HFFc6 (cell line): ENCODE data around the gene NTM. TPM values are rescaled to one million over a fixed set of nuclear protein-coding genes. Genes with fewer than 3 reads are reported as not detected.

Experiments used
- DNase-seq: peaks from one replicate; pipeline ENCODE4 v3.0.0-alpha.2; 2018
- H3K27ac Mint-ChIP-seq: 2 replicates; pipeline ENCODE4 v1.8.0; 2020; ENCODE audit warnings: mild to moderate bottlenecking, mixed read lengths
- H3K27me3 Mint-ChIP-seq: 2 replicates; pipeline ENCODE4 v1.8.0; 2021; ENCODE audit warnings: mild to moderate bottlenecking, moderate library complexity, mixed read lengths; ENCODE audit not compliant: insufficient read depth
- H3K36me3 Mint-ChIP-seq: 2 replicates; pipeline ENCODE4 v1.8.0; 2021; ENCODE audit warnings: low read depth, mixed read lengths
- H3K4me1 Mint-ChIP-seq: 2 replicates; pipeline ENCODE4 v1.8.0; 2020; ENCODE audit warnings: low read depth, mixed read lengths
- H3K4me3 Mint-ChIP-seq: 2 replicates; pipeline ENCODE4 v1.8.0; 2020; ENCODE audit warnings: mild to moderate bottlenecking, moderate library complexity, mixed read lengths
- H3K9me3 Mint-ChIP-seq: 2 replicates; pipeline ENCODE4 v1.8.0; 2020; ENCODE audit warnings: mild to moderate bottlenecking, mixed read lengths
- total RNA-seq, 6 experiments: library from RNA; stranded (reverse); fragmentation: NEBNext Ultra II Directional; extraction: Animal tissue kit (Norgen Biotek cat#: 25700); gene quantifications; 2 replicates in 1 of 6; 3 replicates in 5 of 6; pipeline ENCODE4 v1.2.3, GENCODE V29; 2021
- TF ChIP-seq, protein P1 (sequence below): fragments of 200-600 bp; sonication (generic); IDR thresholded peaks from 2 replicates; pipeline ENCODE4 v1.5.0; 2021; ENCODE audit warnings: antibody characterized with exemption, mild to moderate bottlenecking

The NTM gene
- total RNA-seq, 6 experiments from 2014 or later = 18.3 to 23.6 (median 21.7) TPM

DNA sequence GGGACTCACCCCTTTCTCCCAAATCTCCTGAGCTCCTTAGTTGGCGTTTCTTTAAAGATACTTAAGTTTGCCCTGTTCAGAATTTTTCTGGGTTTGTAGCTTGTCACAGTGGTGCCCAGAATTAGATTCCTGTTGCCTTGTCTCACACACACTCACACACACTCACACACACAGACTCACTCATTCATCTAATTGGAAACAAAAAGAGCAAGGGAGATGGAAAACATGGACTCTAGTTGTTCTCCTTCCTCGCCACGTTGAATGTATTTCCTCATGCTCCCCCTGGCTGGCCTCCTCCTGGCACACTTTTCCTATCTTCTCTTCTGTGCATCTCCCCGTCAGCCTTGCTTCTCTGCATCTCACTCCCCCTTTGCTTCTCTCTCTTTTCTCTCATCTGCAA, 752.3 kb downstream of the NTM start:
- no peaks in the 10 kb centered on the region for H3K36me3 Mint-ChIP-seq
- no peaks in the 10 kb centered on the region for H3K9me3 Mint-ChIP-seq
- no peaks in the 10 kb centered on the region for H3K4me1 Mint-ChIP-seq
- TF ChIP-seq, protein P1, sequence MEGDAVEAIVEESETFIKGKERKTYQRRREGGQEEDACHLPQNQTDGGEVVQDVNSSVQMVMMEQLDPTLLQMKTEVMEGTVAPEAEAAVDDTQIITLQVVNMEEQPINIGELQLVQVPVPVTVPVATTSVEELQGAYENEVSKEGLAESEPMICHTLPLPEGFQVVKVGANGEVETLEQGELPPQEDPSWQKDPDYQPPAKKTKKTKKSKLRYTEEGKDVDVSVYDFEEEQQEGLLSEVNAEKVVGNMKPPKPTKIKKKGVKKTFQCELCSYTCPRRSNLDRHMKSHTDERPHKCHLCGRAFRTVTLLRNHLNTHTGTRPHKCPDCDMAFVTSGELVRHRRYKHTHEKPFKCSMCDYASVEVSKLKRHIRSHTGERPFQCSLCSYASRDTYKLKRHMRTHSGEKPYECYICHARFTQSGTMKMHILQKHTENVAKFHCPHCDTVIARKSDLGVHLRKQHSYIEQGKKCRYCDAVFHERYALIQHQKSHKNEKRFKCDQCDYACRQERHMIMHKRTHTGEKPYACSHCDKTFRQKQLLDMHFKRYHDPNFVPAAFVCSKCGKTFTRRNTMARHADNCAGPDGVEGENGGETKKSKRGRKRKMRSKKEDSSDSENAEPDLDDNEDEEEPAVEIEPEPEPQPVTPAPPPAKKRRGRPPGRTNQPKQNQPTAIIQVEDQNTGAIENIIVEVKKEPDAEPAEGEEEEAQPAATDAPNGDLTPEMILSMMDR = no peak
- H3K27ac Mint-ChIP-seq = no peak overlapping the region
- H3K4me3 Mint-ChIP-seq = no peak overlapping the region
- H3K27me3 Mint-ChIP-seq = no peaks in the 10 kb centered on the region; the same call in 1 of the 2 replicates
- DNase-seq = no peak

DNA sequence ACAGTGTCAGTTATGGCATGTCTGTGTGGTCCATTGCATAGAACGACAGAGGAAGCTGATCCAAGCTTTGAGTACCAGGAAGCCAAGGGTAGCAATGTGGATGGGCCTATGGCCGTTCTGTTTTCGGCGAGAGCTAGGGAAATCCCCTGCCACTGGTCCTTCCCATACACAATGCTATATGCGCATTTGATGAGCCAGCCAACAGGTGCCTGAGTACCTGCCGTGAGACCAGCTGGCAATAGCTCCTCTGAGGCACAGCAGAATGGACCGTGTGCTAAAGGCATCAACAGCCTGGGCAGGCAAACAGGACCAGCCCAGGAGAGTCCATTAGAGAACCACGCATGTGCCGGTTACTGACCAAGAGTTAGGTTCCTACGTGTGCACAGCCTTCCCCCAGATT, 753.0 kb downstream of the NTM start:
- DNase-seq = no peak
- TF ChIP-seq, protein P1 = no peak
- Mint-ChIP-seq H3K9me3 (no peaks in the 10 kb centered on the region), H3K27ac (no peak overlapping the region), H3K27me3 (no peaks in the 10 kb centered on the region; the same call in 1 of the 2 replicates), H3K4me3 (no peak overlapping the region), H3K36me3 (no peaks in the 10 kb centered on the region), H3K4me1 (no peaks in the 10 kb centered on the region)

DNA sequence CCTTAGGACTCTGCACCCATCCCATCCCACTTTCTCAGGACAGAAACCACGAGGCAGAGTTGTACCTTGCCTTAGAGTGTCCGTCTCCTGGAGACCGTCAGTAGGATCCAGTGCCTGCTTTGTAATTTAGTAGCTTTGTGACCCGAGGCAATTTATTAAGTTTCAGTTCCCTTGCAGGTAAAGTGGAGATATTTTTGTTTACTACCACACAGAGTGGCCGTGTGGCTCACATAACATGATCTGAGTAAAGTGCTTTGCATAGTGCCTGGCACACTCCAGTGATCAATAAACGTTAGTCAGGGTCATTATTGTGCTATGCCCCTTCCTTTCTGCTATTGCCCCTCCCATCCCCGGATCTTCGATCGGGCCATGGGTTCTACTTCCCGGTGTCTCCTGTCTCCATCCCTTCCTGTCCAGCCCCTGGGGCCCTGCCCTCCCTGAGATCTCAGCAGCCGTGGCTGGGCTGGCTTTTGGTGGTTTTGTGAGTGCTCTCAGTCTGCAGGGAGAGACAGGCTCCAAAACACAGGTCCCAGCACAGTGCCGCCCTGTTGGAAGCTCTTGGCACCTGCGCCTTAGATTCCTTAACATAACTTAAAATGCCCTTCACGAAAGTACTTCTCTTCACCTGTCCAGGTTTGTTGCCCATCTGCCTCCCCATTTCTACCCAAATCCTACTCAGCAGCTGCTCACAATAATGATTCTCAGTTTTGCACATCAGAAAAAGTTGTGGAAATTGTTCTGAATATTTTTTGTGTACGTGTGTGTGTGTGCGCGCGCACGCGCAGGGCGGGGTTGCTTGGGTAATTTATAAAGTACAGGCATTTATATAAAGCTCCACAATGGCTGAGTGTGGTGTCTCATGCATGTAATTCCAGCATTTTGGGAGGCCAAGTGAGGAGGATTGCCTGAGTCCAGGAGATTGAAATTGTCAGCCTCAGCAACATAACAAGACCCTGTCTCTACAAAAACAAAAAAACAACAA, 753.7 kb downstream of the NTM start:
- H3K4me3 Mint-ChIP-seq = no peak overlapping the region
- H3K27me3 Mint-ChIP-seq = no peaks in the 10 kb centered on the region; the same call in 1 of the 2 replicates
- no peaks in the 10 kb centered on the region for H3K9me3 Mint-ChIP-seq
- H3K36me3 Mint-ChIP-seq = no peaks in the 10 kb centered on the region
- no peaks in the 10 kb centered on the region for H3K4me1 Mint-ChIP-seq
- no peak overlapping the region for H3K27ac Mint-ChIP-seq
- TF ChIP-seq, protein P1 = peak; percentile 41; the same call in 1 of the 2 replicates
- DNase-seq = no peak

- DNase-seq = no peak
- Mint-ChIP-seq H3K4me1 (no peaks in the 10 kb centered on the region), H3K27me3 (no peaks in the 10 kb centered on the region; the same call in 1 of the 2 replicates)
These were observed 755.8 kb downstream of the NTM start for GRCh38 chr11:132125988-132126871.

More at GRCh38 chr11:132125988-132126871, 755.8 kb downstream of the NTM start:
- H3K9me3 Mint-ChIP-seq = no peaks in the 10 kb centered on the region
- TF ChIP-seq, protein P1 = no peak
- H3K4me3 Mint-ChIP-seq = no peak overlapping the region
- no peak overlapping the region for H3K27ac Mint-ChIP-seq
- H3K36me3 Mint-ChIP-seq = no peaks in the 10 kb centered on the region
